IMR-90 (cell line): ENCODE measurements around the gene CDKN2B-AS1. TPM values are rescaled to one million over a fixed set of nuclear protein-coding genes. Genes with fewer than 3 reads are reported as not detected.

ENCODE experiments used
- ATAC-seq: fragments of 200-7000 bp; cut with Tn5 transposase; 2 replicates; pipeline ENCODE4 v1.9.1; 2020; ENCODE audit warnings: low read depth, mild to moderate bottlenecking, moderate library complexity
- BruUV-seq: library from RNA; stranded (reverse); fragments of 400-500 nt; replicated peaks from 2 replicates; lab custom pipeline; 2021; lab: Mats Ljungman, UMichigan
- CTCF ChIA-PET: fragments of 300-600 bp; formaldehyde crosslinking; extraction: SDS; loops from one replicate; lab custom pipeline; 2021; ENCODE audit warnings: antibody characterized with exemption; lab: Yijun Ruan, JAX
- POLR2A ChIA-PET: fragments of 300-600 bp; sonication (Branson Sonifier 250); formaldehyde crosslinking; loops from one replicate; lab custom pipeline; 2022; ENCODE audit warnings: antibody characterized with exemption; ENCODE audit not compliant: unreplicated experiment; lab: Charles Lee
- DNase-seq: peaks from one replicate; pipeline ENCODE4 v3.0.0; 2013
- H2AFZ ChIP-seq: replicated peaks from 2 replicates; pipeline ENCODE3; 2013; ENCODE audit warnings: low read length, mild to moderate bottlenecking; ENCODE audit not compliant: poor library complexity
- H2AK5ac ChIP-seq: 2 replicates; pipeline ENCODE4 v1.6.1; 2013; ENCODE audit warnings: low read depth, low read length, inconsistent platforms
- H2AK9ac ChIP-seq: replicated peaks from 2 replicates; pipeline ENCODE3; 2013; ENCODE audit warnings: mild to moderate bottlenecking, low read depth, low read length, moderate library complexity; ENCODE audit not compliant: poor library complexity
- H2BK120ac ChIP-seq: 2 replicates; pipeline ENCODE4 v1.6.1; 2013; ENCODE audit warnings: low read depth, low read length, inconsistent platforms
- H2BK15ac ChIP-seq: 3 replicates; pipeline ENCODE4 v1.6.1; 2013; ENCODE audit warnings: low read depth, low read length, inconsistent platforms
- H2BK20ac ChIP-seq: 2 replicates; pipeline ENCODE4 v1.6.1; 2013; ENCODE audit warnings: low read depth, mild to moderate bottlenecking, inconsistent platforms, low read length, moderate library complexity
- H2BK5ac ChIP-seq: 2 replicates; pipeline ENCODE4 v1.6.1; 2013; ENCODE audit warnings: mild to moderate bottlenecking, low read depth, low read length, inconsistent platforms; ENCODE audit not compliant: poor library complexity, severe bottlenecking
- H3K14ac ChIP-seq: replicated peaks from 2 replicates; pipeline ENCODE4 v1.6.1; 2013; ENCODE audit warnings: low read depth, low read length, inconsistent platforms
- H3K18ac ChIP-seq: 2 replicates; pipeline ENCODE4 v1.6.1; 2013; ENCODE audit warnings: low read depth, low read length, control low read depth
- H3K23ac ChIP-seq: 2 replicates; pipeline ENCODE4 v1.6.1; 2013; ENCODE audit warnings: low read depth, low read length, inconsistent platforms
- H3K27ac ChIP-seq: 2 replicates; pipeline ENCODE4 v1.5.1; 2013; ENCODE audit warnings: mild to moderate bottlenecking, control low read depth, low read length; ENCODE audit not compliant: insufficient read depth
- H3K27me3 ChIP-seq: 2 replicates; pipeline ENCODE4 v1.6.1; 2013; ENCODE audit warnings: low read length; ENCODE audit not compliant: control insufficient read depth, insufficient read depth
- H3K36me3 ChIP-seq: 2 replicates; pipeline ENCODE4 v1.6.1; 2013; ENCODE audit warnings: low read length, mixed read lengths; ENCODE audit not compliant: control insufficient read depth, insufficient read depth
- H3K4ac ChIP-seq: 2 replicates; pipeline ENCODE4 v1.6.1; 2013; ENCODE audit warnings: low read depth, low read length, inconsistent platforms
- H3K4me1 ChIP-seq: 2 replicates; pipeline ENCODE4 v1.6.1; 2013; ENCODE audit warnings: low read length, mixed read lengths; ENCODE audit not compliant: control insufficient read depth, insufficient read depth
- H3K4me2 ChIP-seq: 2 replicates; pipeline ENCODE4 v1.6.1; 2013; ENCODE audit warnings: low read depth, mild to moderate bottlenecking, control low read depth, low read length, moderate library complexity
- H3K4me3 ChIP-seq: 2 replicates; pipeline ENCODE4 v1.5.1; 2013; ENCODE audit warnings: low read depth, mild to moderate bottlenecking, control low read depth, low read length, moderate library complexity; ENCODE audit not compliant: insufficient read depth
- H3K56ac ChIP-seq: 2 replicates; pipeline ENCODE4 v1.6.1; 2013; ENCODE audit warnings: low read length, inconsistent platforms; ENCODE audit not compliant: insufficient read depth; ENCODE audit errors: extremely low read depth
- H3K79me1 ChIP-seq, 2 experiments: 2 replicates each; pipeline ENCODE4 v1.6.1; 2013; ENCODE audit warnings: low read length in 2 of 2, inconsistent platforms in 1 of 2, low read depth in 1 of 2
- H3K9ac ChIP-seq: 2 replicates; pipeline ENCODE4 v1.6.1; 2013; ENCODE audit warnings: low read depth, low read length, control low read depth
- H3K9me1 ChIP-seq: 2 replicates; pipeline ENCODE4 v1.6.1; 2013; ENCODE audit warnings: low read length, inconsistent platforms; ENCODE audit not compliant: insufficient read depth
- H3K9me3 ChIP-seq: 2 replicates; pipeline ENCODE4 v1.6.1; 2013; ENCODE audit warnings: low read length; ENCODE audit not compliant: control insufficient read depth, insufficient read depth
- H4K20me1 ChIP-seq: 2 replicates; pipeline ENCODE4 v1.6.1; 2013; ENCODE audit warnings: low read length, inconsistent platforms; ENCODE audit not compliant: insufficient read depth
- H4K5ac ChIP-seq: 2 replicates; pipeline ENCODE4 v1.6.1; 2013; ENCODE audit warnings: mild to moderate bottlenecking, low read depth, low read length, control low read depth
- H4K8ac ChIP-seq, 2 experiments: 2 replicates each; pipeline ENCODE4 v1.6.1; 2013; ENCODE audit warnings: low read depth in 2 of 2, low read length in 2 of 2, control low read depth in 1 of 2, inconsistent platforms in 1 of 2
- H4K91ac ChIP-seq: 2 replicates; pipeline ENCODE4 v1.6.1; 2013; ENCODE audit warnings: low read depth, low read length, inconsistent platforms; ENCODE audit not compliant: insufficient read depth
- BHLHE40 ChIP-seq: fragments of 150-350 bp; IDR thresholded peaks from 2 replicates; pipeline ENCODE4 v1.6.1; 2016; ENCODE audit warnings: mild to moderate bottlenecking, low read depth, low read length
- ELK1 ChIP-seq: fragments of 150-350 bp; IDR thresholded peaks from 2 replicates; pipeline ENCODE4 v1.6.1; 2016; ENCODE audit warnings: low read depth, mild to moderate bottlenecking, low read length, moderate library complexity, borderline replicate concordance
- MAFK ChIP-seq: IDR thresholded peaks from 2 replicates; pipeline ENCODE4 v1.6.1; 2012; ENCODE audit warnings: low read depth, low read length, improper control_type of control experiment
- MAZ ChIP-seq: IDR thresholded peaks from 2 replicates; pipeline ENCODE4 v1.6.1; 2012; ENCODE audit warnings: low read depth, mild to moderate bottlenecking, low read length, improper control_type of control experiment, moderate library complexity, borderline replicate concordance
- MXI1 ChIP-seq: IDR thresholded peaks from 2 replicates; pipeline ENCODE4 v1.6.1; 2012; ENCODE audit warnings: low read depth, mild to moderate bottlenecking, low read length, moderate library complexity, borderline replicate concordance
- RCOR1 ChIP-seq: IDR thresholded peaks from 2 replicates; pipeline ENCODE4 v1.6.1; 2012; ENCODE audit warnings: mild to moderate bottlenecking, low read length, improper control_type of control experiment; ENCODE audit not compliant: insufficient replicate concordance
- RFX5 ChIP-seq: IDR thresholded peaks from 2 replicates; pipeline ENCODE4 v1.8.0; 2012; ENCODE audit warnings: low read depth, mild to moderate bottlenecking, low read length, moderate library complexity
- USF2 ChIP-seq: fragments of 150-350 bp; IDR thresholded peaks from 2 replicates; pipeline ENCODE4 v1.6.1; 2017; ENCODE audit warnings: mild to moderate bottlenecking, antibody characterized with exemption, low read length, low read depth
- WGBS, 2 experiments: methylation state at CpG; one replicate each; pipeline versions ENCODE4 v1.1.5 to v1.1.7; 2013; ENCODE audit warnings: missing lambda C conversion rate in 2 of 2; ENCODE audit not compliant: insufficient read length in 1 of 2; ENCODE audit errors: extremely low coverage in 2 of 2; 5-methylcytosine and 5-hydroxymethylcytosine counted together
- dilution Hi-C: fragments of 300-500 bp; cut with HindIII; formaldehyde crosslinking; loops from one replicate; pipeline ENCODE4 v1.14.3; 2018; ENCODE audit warnings: low sequenced_read_pairs; ENCODE audit not compliant: unreplicated experiment
- in situ Hi-C: fragments of 300-500 bp; cut with MboI; formaldehyde crosslinking; loops from 3 replicates; pipeline ENCODE4 v1.14.3; 2019; ENCODE audit warnings: low sequenced_read_pairs, inconsistent platforms, mixed read lengths
- intact Hi-C: fragments of 100-400 bp; cut with micrococcal nuclease; formaldehyde crosslinking; loops from 2 replicates; pipeline ENCODE4 v1.10.0; 2022
- polyA plus RNA-seq, 3 experiments: library from polyadenylated mRNA; depleted of rRNA; stranded (reverse); fragments of >200 nt; gene quantifications; 2 replicates each; pipeline ENCODE4 v1.2.3, GENCODE V29; 2012; ENCODE audit warnings: low replicate concordance in 1 of 3
- total RNA-seq: library from RNA; depleted of rRNA; stranded (reverse); fragments of >200 nt; gene quantifications from 2 replicates; pipeline ENCODE4 v1.2.3, GENCODE V29; 2012

The CDKN2B-AS1 gene
- total and polyA plus RNA-seq, 2 of the 4 experiments (the other 2 are of a cell fraction) = 1.0 to 1.1 TPM

GRCh38 chr9:22142671-22143070 is 148.1 kb downstream of the CDKN2B-AS1 start:
- no peak for TF ChIP-seq MAFK
- no peak for TF ChIP-seq MXI1
- no peak for TF ChIP-seq RCOR1
- TF ChIP-seq MAZ = no peak
- no peak for TF ChIP-seq ELK1
- TF ChIP-seq USF2 = no peak
- TF ChIP-seq BHLHE40 = no peak
- no peak for TF ChIP-seq RFX5
- H3K4ac ChIP-seq = no peak overlapping the region
- no peak overlapping the region for H3K56ac ChIP-seq
- no peak overlapping the region for H4K5ac ChIP-seq
- WGBS, 2 experiments = no CpG with 5 or more reads among the region's 2 CpGs
- H2AK5ac ChIP-seq = no peak overlapping the region
- intact Hi-C loops (no loop called here), in situ Hi-C loops (no loop called here), dilution Hi-C loops (no loop called here)
- no peak overlapping the region for H3K14ac ChIP-seq
- ChIA-PET POLR2A (no interaction called here), CTCF (interaction anchor here (1.7 kb wide), 1 partner anchor 13 kb away, joined by 4 read pairs; no protein-coding TSS in a partner anchor)
- no peak overlapping the region for H3K27ac ChIP-seq
- no TSS peak for BruUV-seq
- no peaks in the 10 kb centered on the region for H4K20me1 ChIP-seq
- peak; percentile 70 for DNase-seq
- no peak overlapping the region for H2BK20ac ChIP-seq
- no peak overlapping the region for H3K23ac ChIP-seq
- 0 out of 2 replicates have a peak, but pooled peaks have one; percentile 40 for ATAC-seq
- H2BK5ac ChIP-seq = no peak overlapping the region
- no peaks in the 10 kb centered on the region for H3K27me3 ChIP-seq
- H3K9ac ChIP-seq = no peak overlapping the region
- no peak overlapping the region; the same call in 2 of the 3 replicates for H2BK15ac ChIP-seq
- H2BK120ac ChIP-seq = no peak overlapping the region
- no peak overlapping the region for H4K8ac ChIP-seq
- no peaks in the 10 kb centered on the region for H3K36me3 ChIP-seq
- H3K79me1 ChIP-seq = no peaks in the 10 kb centered on the region
- no peak overlapping the region for H4K91ac ChIP-seq
- no peak overlapping the region for H2AFZ ChIP-seq
- H3K18ac ChIP-seq = no peak overlapping the region
- H3K9me3 ChIP-seq = no peaks in the 10 kb centered on the region
- H3K4me1 ChIP-seq = peaks cover 3% of the 10 kb centered on the region
- H3K4me2 ChIP-seq = no peak overlapping the region
- no peak overlapping the region for H3K4me3 ChIP-seq
- no peaks in the 10 kb centered on the region; the same call in 1 of the 2 replicates for H3K9me1 ChIP-seq
- no peak overlapping the region for H2AK9ac ChIP-seq
